Breast epithelium (tissue), 4 donors: ENCODE data around the gene NSRP1. TPM values are rescaled to one million over a fixed set of nuclear protein-coding genes. Genes with fewer than 3 reads are reported as not detected.

Source experiments
- DNase-seq, 2 donors: peaks; one replicate each; pipeline ENCODE4 v3.0.0-alpha.2; 2019; ENCODE audit warnings: low spot score in 2 of 2
- H3K27ac ChIP-seq, 2 donors: fragments of 200-600 bp; sonication (generic) in 1 of 2; one replicate each; pipeline ENCODE4 v1.5.1; 2016 to 2019; ENCODE audit warnings: mild to moderate bottlenecking in 1 of 2
- H3K27me3 ChIP-seq, 2 donors: fragments of 200-600 bp; sonication (generic) in 1 of 2; one replicate each; pipeline versions ENCODE4 v1.5.1 to v1.6.0; 2017 to 2019; ENCODE audit warnings: control low read depth in 1 of 2, mild to moderate bottlenecking in 1 of 2
- H3K36me3 ChIP-seq: fragments of 200-600 bp; one replicate; pipeline ENCODE4 v1.5.1; 2019
- H3K4me1 ChIP-seq, 2 donors: fragments of 200-600 bp; sonication (generic); one replicate each; pipeline ENCODE4 v1.5.1; 2016 to 2019; ENCODE audit warnings: control low read depth in 1 of 2
- H3K4me3 ChIP-seq, 3 donors: fragments of 200-600 bp; sonication (generic); 1 replicate in 2 of 3; 2 replicates in 1 of 3; pipeline ENCODE4 v1.5.1; 2016 to 2019; ENCODE audit warnings: mild to moderate bottlenecking in 3 of 3, moderate library complexity in 2 of 3
- H3K9me3 ChIP-seq, 2 donors: fragments of 200-600 bp; sonication (generic) in 1 of 2; one replicate each; pipeline ENCODE4 v1.5.1; 2016 to 2019; ENCODE audit warnings: control low read depth in 1 of 2
- POLR2A ChIP-seq: fragments of 450-650 bp; IDR thresholded peaks from one replicate; pipeline ENCODE4 v1.6.1; 2016; ENCODE audit warnings: antibody characterized with exemption, mild to moderate bottlenecking, moderate library complexity
- POLR2AphosphoS5 ChIP-seq, 3 donors: sonication (generic); formaldehyde crosslinking; IDR thresholded peaks; one replicate each; pipeline ENCODE4 v1.6.1; 2017; ENCODE audit warnings: antibody characterized with exemption in 3 of 3
- intact Hi-C: fragments of 100-400 bp; cut with DNase I; formaldehyde crosslinking; loops from one replicate; pipeline ENCODE4 v1.15.1; 2023; ENCODE audit warnings: low total_unique reads
- total RNA-seq, 3 donors: library from RNA; depleted of rRNA; stranded (reverse); fragments of >200 nt; gene quantifications; one replicate each; pipeline ENCODE4 v1.1.0, GENCODE V29; 2016
- TF ChIP-seq, protein P1 (sequence below), 3 donors: fragments of 450-650 bp; IDR thresholded peaks; one replicate each; pipeline ENCODE4 v1.5.1; 2016 to 2017; ENCODE audit warnings: antibody characterized with exemption in 3 of 3, mild to moderate bottlenecking in 3 of 3, moderate library complexity in 3 of 3

NSRP1 gene
- total RNA-seq, 3 donors from 2014 or later = 26.6 to 37.0 (median 29.4) TPM

DNA sequence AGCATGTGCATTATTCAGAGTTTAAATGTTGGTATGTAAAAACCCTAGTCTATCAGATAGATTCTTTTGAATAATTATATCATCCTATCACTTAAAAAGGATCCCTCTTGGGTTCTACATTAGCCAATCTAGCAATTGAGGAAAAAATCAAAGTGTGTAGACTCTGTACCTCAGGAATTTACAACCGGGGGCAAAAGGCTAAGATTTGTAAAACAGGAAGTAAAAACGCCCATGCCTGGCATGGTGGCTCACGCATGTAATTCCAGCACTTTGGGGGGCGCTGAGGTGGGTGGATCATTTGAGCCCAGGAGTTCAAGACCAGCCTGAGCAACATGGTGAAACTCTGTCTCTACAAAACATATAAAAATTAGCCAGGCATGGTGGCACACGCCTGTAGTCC is 60.2 kb downstream of the NSRP1 start:
- Histone ChIP-seq H3K9me3 (no peaks in the 10 kb centered on the region), H3K27me3 (no peaks in the 10 kb centered on the region), H3K4me1 (no peaks in the 10 kb centered on the region), H3K4me3 (no peak overlapping the region), H3K36me3 (no peaks in the 10 kb centered on the region), H3K27ac (no peak overlapping the region)
- intact Hi-C loops = no loop called here
- TF ChIP-seq POLR2AphosphoS5 (IDR thresholded peaks at IDR 0.05) = no peak
- no peak for TF ChIP-seq POLR2A
- TF ChIP-seq, protein P1, sequence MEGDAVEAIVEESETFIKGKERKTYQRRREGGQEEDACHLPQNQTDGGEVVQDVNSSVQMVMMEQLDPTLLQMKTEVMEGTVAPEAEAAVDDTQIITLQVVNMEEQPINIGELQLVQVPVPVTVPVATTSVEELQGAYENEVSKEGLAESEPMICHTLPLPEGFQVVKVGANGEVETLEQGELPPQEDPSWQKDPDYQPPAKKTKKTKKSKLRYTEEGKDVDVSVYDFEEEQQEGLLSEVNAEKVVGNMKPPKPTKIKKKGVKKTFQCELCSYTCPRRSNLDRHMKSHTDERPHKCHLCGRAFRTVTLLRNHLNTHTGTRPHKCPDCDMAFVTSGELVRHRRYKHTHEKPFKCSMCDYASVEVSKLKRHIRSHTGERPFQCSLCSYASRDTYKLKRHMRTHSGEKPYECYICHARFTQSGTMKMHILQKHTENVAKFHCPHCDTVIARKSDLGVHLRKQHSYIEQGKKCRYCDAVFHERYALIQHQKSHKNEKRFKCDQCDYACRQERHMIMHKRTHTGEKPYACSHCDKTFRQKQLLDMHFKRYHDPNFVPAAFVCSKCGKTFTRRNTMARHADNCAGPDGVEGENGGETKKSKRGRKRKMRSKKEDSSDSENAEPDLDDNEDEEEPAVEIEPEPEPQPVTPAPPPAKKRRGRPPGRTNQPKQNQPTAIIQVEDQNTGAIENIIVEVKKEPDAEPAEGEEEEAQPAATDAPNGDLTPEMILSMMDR (IDR thresholded peaks at IDR 0.05) = no peak
- no peak for DNase-seq

GRCh38 chr17:30186761-30187160 is 70.1 kb downstream of the NSRP1 start:
- intact Hi-C loops = no loop called here
- Histone ChIP-seq H3K4me1 (no peaks in the 10 kb centered on the region), H3K36me3 (peaks cover 5% of the 10 kb centered on the region), H3K27ac (no peak overlapping the region), H3K4me3 (no peak overlapping the region), H3K9me3 (no peaks in the 10 kb centered on the region), H3K27me3 (no peaks in the 10 kb centered on the region)
- no peak for DNase-seq
- TF ChIP-seq, protein P1 (IDR thresholded peaks at IDR 0.05) = no peak
- no peak for TF ChIP-seq POLR2A

- intact Hi-C loops = no loop called here
- Histone ChIP-seq H3K36me3 (peaks cover 5% of the 10 kb centered on the region), H3K4me1 (no peaks in the 10 kb centered on the region), H3K9me3 (no peaks in the 10 kb centered on the region), H3K4me3 (no peak overlapping the region), H3K27me3 (no peaks in the 10 kb centered on the region), H3K27ac (no peak overlapping the region)
- no peak for DNase-seq
- TF ChIP-seq, protein P1 (IDR thresholded peaks at IDR 0.05) = no peak
- TF ChIP-seq POLR2A (no peak), POLR2AphosphoS5 (IDR thresholded peaks at IDR 0.05) (no peak)
These were observed 71.0 kb downstream of the NSRP1 start for GRCh38 chr17:30187573-30187972.

DNA sequence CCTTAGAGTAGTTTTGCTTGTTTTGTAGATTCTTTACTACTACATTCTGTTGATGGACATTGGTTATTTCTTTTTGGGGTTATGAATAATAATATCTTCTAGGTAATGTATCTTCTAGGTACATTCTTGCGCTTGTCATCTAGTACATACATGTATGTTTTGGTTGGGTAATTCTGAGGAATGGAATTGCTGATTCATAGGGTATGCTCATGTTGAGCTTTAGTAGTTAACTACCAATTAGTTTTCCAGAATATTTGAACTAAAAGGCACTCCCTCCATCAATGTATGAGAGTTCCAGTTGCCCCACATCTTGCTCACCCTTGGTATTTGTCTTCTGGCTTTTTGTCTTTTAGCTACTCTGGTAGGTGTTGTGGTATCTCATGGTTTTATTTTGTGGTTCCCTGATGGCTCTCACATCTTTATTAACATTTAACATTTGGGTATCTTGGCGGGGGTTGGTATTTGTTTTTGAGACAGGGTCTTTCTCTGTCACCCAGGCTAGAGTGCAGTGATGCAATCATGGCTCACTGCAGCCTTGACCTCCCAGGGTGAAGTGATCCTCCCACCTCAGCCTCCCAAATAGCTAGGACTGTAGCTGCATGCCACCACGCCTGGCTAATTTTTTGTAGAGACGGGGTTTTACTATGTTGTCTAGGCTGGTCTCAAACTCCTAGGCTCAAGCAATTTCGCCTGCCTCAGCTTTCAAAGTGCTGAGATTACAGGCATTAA is 71.8 kb downstream of the NSRP1 start:
- Histone ChIP-seq H3K9me3 (no peaks in the 10 kb centered on the region), H3K27ac (no peak overlapping the region), H3K27me3 (no peaks in the 10 kb centered on the region), H3K4me1 (no peaks in the 10 kb centered on the region), H3K36me3 (peaks cover 5% of the 10 kb centered on the region), H3K4me3 (no peak overlapping the region)
- intact Hi-C loops = no loop called here
- DNase-seq = no peak
- no peak for TF ChIP-seq POLR2A
- TF ChIP-seq POLR2AphosphoS5 (IDR thresholded peaks at IDR 0.05) = no peak
- TF ChIP-seq, protein P1 (IDR thresholded peaks at IDR 0.05) = no peak

- H3K4me1 ChIP-seq = no peaks in the 10 kb centered on the region
- H3K9me3 ChIP-seq = no peaks in the 10 kb centered on the region
- H3K4me3 ChIP-seq = no peak overlapping the region
- H3K27ac ChIP-seq = no peak overlapping the region
- no peaks in the 10 kb centered on the region for H3K36me3 ChIP-seq
- TF ChIP-seq POLR2A (no peak), POLR2AphosphoS5 (IDR thresholded peaks at IDR 0.05) (no peak)
- TF ChIP-seq, protein P1 (IDR thresholded peaks at IDR 0.05) = no peak
- H3K27me3 ChIP-seq = no peaks in the 10 kb centered on the region
- no peak for DNase-seq
- intact Hi-C loops = no loop called here
These were observed 74.5 kb downstream of the NSRP1 start for GRCh38 chr17:30191072-30191471.
